Astrocyte of the spinal cord (primary cell): ENCODE results near the gene RPGRIP1L.

ENCODE experiments used
- DNase-seq: peaks from one replicate; pipeline ENCODE4 v3.0.0; 2011; ENCODE audit warnings: low read depth, low spot score
- H3K4me3 ChIP-seq: 2 replicates; pipeline ENCODE4 v1.5.1; 2011; ENCODE audit warnings: low read depth, mild to moderate bottlenecking, low read length, moderate library complexity
- CTCF ChIP-seq: IDR thresholded peaks from 2 replicates; pipeline ENCODE4 v1.5.1; 2012; ENCODE audit warnings: low read depth, mild to moderate bottlenecking, low read length, inconsistent platforms
- in situ Hi-C: cut with HindIII; loops from 2 replicates; pipeline ENCODE4 v1.10.0; 2017; ENCODE audit warnings: low sequenced_read_pairs

RPGRIP1L gene

GRCh38 chr16:53561101-53561888 lies 142.4 kb downstream of the RPGRIP1L start:
- in situ Hi-C loops, result no loop called here
- no peak overlapping the region for H3K4me3 ChIP-seq
- TF ChIP-seq CTCF, result no peak
- no peak for DNase-seq

DNA sequence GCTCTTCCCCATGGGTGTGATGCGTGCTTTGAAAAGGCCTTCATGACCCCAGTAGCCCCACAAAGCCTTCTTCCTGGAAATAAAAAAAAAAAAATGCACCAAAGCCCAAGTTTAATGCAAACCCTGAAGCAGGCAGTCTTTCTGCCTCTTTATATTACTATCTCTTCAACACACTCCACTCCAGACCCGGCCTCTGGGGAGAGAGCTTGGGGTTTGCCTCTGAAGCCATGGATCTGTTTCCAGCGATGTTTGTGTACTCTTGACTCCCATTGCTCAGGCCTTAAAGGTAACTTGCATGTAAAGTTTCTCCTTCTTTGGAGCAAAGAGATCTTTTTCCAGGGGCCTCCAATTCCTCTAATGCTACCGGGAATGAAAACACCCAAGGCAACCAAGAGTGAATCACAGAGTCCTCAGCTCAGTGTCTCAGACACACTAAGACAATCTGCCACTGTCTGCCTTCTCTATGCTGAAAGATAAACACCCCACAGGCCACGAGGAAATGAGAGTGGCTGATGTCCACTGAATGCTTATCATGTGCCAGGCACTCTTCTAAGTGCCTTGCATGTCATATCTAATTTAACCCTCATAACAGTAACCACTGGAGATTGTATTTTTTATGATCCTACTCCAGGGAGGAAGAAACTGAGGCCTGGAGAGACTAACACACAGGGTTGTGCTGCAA lies 144.2 kb downstream of the RPGRIP1L start:
- in situ Hi-C loops, result no loop called here
- H3K4me3 ChIP-seq, result no peak overlapping the region
- DNase-seq, result no peak
- no peak for TF ChIP-seq CTCF

DNA sequence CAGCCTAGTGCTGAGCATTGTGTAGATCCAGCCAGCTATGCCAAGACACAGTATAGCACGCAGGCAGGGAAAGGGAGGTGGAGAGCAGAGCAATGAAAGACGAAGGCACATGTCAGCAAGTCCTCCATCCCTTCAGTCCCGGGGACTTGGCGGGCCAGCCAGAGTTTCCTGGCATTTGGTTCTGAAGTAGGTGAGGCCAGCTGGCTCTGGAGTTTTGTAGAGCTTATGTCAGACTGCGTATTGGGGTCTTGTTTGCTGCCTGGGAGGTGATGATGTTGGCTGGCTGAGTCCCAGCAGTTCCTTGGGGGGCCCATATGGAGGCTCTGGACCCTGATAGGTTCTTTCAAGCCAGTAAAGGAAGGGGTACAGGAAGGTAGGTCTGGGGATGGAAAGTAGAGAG lies 144.9 kb downstream of the RPGRIP1L start:
- in situ Hi-C loops, result no loop called here
- no peak overlapping the region for H3K4me3 ChIP-seq
- DNase-seq, result no peak
- TF ChIP-seq CTCF, result no peak

DNA sequence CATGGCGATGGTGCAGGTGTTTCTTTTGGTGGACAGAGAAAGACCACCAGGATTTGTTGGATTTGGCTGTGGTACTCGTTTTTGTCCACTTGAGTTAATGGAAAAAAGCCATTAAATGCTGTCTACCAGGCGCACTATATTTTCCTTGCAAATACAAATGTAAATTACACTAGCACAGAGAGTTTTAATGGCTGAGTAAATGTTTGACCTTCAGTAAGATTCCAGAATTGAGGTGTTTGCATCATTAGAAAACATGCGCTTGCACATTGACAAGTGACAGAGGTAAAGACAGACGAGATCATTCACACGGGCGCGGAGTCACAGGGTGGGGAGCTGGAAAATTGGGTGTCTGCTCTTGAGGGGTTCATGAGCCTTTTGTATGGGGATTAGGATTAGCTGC lies 147.1 kb downstream of the RPGRIP1L start:
- no peak overlapping the region for H3K4me3 ChIP-seq
- no peak for TF ChIP-seq CTCF
- in situ Hi-C loops, result no loop called here
- DNase-seq, result no peak

GRCh38 chr16:53549970-53550690 lies 153.5 kb downstream of the RPGRIP1L start:
- in situ Hi-C loops, result no loop called here
- no peak overlapping the region for H3K4me3 ChIP-seq
- peak; percentile 71 for TF ChIP-seq CTCF
- DNase-seq, result peak; percentile 85
